Choroid plexus epithelial cell (primary cell): ENCODE data around the gene HEPN1.

Experiments
- DNase-seq: peaks from one replicate; pipeline ENCODE4 v3.0.0-alpha.2; 2010; ENCODE audit warnings: low read depth
- H3K4me3 ChIP-seq: 2 replicates; pipeline ENCODE4 v1.5.1; 2011; ENCODE audit warnings: low read depth, mild to moderate bottlenecking, control low read depth, low read length, moderate library complexity
- TF ChIP-seq, protein P1 (sequence below): conservative IDR thresholded peaks from 2 replicates; pipeline ENCODE4 v1.5.1; 2011; ENCODE audit warnings: low read depth, mild to moderate bottlenecking, control low read depth, inconsistent platforms, low read length, moderate library complexity

HEPN1 gene

DNA sequence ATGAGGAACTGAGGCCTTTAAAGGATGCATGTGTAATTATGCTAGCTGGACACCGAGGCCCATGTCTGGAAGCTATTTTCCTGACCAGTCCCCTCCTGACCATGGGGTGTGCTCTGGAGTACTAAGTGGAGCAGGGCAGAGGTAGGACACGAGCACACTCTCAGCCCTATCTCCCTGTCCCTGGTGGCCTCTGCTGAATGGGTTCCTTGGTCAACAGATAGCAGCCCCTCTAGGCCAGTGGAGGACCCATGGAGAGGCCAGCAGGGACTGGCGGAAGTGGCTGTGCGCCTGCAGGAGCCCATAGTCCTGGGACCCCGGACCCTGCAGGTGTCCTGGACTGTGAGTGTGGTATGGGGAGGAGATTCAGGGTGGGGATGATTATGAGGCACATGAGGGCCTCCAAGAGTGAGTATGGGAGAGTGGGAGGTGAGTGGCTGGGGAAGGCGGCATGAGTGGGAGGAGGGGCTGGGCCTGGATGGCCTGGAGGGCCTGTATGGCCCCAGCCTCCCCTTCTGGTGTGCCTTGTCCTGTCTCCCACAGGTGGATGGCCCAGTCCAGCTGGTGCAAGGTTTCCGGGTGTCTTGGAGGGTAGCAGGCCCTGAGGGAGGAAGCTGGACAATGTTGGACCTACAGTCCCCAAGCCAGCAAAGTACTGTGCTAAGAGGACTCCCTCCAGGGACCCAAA lies 44.3 kb upstream of the HEPN1 start:
- TF ChIP-seq, protein P1, sequence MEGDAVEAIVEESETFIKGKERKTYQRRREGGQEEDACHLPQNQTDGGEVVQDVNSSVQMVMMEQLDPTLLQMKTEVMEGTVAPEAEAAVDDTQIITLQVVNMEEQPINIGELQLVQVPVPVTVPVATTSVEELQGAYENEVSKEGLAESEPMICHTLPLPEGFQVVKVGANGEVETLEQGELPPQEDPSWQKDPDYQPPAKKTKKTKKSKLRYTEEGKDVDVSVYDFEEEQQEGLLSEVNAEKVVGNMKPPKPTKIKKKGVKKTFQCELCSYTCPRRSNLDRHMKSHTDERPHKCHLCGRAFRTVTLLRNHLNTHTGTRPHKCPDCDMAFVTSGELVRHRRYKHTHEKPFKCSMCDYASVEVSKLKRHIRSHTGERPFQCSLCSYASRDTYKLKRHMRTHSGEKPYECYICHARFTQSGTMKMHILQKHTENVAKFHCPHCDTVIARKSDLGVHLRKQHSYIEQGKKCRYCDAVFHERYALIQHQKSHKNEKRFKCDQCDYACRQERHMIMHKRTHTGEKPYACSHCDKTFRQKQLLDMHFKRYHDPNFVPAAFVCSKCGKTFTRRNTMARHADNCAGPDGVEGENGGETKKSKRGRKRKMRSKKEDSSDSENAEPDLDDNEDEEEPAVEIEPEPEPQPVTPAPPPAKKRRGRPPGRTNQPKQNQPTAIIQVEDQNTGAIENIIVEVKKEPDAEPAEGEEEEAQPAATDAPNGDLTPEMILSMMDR: no peak
- DNase-seq: no peak
- no peak overlapping the region for H3K4me3 ChIP-seq

DNA sequence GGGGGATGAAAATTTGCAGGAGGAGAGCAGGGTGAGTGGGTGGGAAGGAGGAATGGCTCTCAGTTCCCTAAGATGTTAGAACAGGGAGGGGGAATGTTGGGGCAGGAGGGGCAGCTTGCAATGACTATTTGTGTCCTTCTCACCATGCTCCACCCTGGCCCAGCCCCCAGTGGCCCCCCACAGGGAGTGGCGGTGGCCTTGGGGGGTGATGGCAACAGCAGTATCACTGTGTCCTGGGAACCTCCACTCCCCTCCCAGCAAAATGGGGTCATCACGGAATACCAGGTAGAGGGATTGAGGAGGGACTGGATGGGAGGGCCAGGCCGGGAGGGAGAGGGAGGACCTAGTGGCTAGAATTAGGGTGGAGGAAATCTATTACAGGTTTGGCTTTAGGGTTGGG lies 43.6 kb upstream of the HEPN1 start:
- TF ChIP-seq, protein P1: no peak
- DNase-seq: no peak
- H3K4me3 ChIP-seq: no peak overlapping the region

DNA sequence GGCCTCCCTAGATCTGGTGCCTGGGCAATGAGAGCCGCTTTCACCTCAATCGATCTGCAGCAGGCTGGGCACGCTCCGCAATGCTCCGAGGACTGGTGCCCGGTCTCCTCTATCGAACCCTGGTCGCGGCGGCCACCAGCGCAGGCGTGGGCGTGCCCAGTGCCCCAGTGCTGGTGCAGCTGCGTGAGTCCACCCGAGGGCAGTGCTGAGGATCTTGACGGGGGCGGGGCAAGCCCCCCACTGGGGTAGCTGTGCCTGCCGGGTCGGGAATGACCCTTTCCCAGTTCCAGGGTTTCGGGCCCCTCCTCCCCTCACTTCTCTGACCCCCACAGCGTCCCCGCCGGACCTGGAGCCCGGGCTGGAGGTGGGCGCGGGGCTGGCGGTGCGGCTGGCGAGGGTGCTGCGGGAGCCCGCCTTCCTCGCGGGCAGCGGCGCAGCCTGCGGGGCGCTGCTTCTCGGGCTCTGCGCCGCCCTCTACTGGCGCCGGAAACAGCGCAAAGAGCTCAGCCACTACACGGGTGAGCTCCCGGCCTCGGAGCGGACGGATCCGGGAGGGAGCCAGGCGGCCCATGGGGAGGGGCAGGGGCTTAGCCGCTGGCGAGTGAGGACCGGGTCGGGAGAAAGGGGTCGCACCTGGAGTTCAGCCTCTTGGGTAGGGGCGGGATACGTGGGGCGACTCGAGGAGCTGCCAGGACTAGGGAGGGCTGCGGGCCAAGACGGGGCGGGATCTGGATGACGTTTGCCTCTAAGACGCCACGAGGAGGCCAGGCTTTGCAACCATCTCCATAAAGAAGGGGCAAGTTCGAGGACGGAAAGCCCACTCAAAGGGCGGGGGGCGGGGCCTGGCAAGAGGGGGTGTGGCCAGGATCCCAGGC lies 42.9 kb upstream of the HEPN1 start:
- TF ChIP-seq, protein P1: peak; percentile 68

DNA sequence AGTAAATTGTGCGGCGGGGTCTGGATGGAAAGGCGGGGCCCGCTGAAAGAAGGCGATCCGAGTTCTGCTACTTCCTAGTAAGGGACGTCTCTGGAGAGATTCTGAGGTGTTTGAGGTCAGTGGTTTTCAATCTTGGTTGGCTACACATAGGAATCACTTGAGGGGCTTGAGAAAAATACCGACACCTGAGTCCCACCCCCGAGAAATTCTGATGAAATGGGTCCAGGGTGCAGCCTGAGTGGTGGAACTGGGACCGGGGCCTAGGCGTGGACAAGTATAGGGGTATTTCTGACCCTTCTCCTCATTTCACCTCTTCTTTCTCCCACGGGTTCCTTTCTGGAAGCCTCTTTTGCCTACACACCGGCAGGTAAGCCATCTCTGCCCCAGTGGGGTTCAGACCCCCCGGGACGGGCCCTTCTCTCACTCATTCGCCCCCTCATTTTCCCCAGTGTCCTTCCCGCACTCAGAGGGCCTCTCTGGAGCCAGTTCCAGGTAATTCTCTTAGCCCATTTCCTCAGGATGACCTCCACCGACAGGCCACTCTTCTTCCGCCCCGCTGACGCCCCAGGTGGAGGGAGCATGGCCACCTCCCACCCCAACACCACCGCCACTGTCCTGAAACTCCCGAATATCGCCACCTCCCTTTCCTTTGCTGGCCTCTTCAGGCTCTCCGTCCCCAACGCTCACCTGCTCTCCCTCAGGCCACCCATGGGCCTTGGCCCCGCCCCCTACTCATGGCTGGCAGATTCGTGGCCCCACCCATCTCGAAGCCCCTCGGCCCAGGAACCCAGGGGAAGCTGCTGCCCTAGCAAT lies 42.0 kb upstream of the HEPN1 start:
- no peak for DNase-seq
- TF ChIP-seq, protein P1: no peak
- peak overlapping the region; percentile 76 for H3K4me3 ChIP-seq

More for the DNA sequence above, 42.9 kb upstream of the HEPN1 start:
- peak; percentile 97 for DNase-seq
- peak overlapping the region; percentile 76 for H3K4me3 ChIP-seq

DNA sequence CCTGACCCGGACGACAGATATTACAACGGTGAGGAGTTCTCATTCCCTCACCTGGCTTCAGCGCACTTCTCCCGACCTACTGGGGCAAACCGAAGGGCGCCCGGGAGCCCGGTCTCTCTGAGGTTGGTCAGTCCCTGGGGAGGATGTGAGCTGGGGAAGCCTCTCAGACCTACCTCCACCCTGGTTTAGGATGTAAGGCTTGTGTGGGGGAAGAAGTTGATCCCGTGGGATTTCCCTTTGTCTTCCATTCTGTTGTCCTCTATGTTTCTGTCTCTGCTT lies 41.5 kb upstream of the HEPN1 start:
- TF ChIP-seq, protein P1: no peak
- H3K4me3 ChIP-seq: peak overlapping the region; percentile 76
- no peak for DNase-seq

DNA sequence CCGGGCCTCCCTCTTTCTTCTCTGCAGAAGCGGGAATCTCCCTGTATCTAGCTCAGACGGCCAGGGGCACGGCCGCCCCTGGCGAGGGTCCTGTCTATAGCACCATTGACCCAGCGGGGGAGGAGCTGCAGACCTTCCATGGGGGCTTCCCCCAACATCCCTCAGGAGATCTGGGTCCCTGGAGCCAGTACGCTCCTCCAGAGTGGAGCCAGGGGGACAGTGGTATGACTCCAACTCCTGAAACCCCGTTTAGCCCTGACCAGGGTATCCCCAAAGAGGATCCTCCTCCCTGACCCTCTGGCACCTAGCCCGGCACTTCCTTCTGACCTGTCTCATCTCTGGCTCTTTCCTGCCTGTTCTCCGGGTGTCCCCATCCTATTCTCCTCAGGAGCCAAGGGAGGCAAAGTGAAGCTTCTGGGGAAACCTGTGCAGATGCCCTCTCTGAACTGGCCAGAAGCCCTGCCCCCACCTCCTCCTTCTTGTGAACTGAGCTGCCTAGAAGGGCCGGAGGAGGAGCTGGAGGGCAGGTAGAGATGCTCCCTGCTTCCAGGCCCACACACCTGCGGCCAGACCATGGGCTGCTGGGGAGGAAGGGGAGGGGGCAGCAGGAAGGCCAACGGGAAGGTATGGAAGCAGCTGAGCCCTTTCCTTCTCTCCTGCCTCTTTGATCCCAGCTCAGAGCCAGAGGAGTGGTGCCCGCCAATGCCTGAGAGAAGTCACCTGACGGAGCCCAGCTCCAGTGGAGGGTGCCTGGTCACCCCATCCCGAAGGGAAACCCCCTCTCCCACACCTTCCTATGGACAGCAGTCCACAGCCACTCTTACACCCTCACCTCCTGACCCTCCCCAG lies 40.9 kb upstream of the HEPN1 start:
- no peak overlapping the region for H3K4me3 ChIP-seq
- TF ChIP-seq, protein P1: no peak

More for the DNA sequence above, 40.9 kb upstream of the HEPN1 start:
- DNase-seq: no peak
